ENCODE results near the gene CPNE4. TPM values are rescaled to one million over a fixed set of nuclear protein-coding genes. Genes with fewer than 3 reads are reported as not detected.

Gene CPNE4
- total and polyA plus RNA-seq, 4 donors: 0.02 to 1.6 (median 0.29) TPM

DNA sequence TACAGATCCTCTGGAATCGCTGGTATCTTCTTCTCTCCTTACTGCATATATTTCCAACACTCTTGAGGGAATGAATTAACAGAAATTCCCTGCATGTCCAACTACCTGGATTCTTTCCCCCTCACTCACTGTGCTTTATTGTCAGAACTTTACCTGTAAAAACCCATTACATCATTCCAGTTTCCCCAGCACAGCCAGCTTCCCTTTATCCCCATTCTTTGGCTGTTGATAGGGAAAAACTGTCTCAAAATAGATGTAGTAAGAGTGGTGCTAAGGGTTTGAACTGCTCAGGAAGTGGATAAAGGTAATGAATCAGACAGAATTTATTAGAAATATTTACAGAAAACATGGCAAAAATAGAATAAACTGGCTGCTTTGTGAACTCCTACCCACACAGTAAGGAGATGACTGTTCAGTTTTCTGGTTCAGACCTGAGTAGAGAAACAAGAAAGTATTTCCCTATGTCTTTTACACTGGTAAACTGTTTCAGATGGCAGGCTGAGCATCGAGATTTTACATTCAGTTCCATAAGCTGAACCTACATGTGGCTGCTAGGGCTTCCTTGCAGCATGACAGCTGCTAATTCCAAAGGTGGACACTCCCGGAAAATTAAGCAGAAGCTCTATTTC, 188.4 kb downstream of the CPNE4 start:
- WGBS, 2 donors: 82 to 86% methylated on average over 3 of the region's 3 CpGs
- TF ChIP-seq, protein P1, sequence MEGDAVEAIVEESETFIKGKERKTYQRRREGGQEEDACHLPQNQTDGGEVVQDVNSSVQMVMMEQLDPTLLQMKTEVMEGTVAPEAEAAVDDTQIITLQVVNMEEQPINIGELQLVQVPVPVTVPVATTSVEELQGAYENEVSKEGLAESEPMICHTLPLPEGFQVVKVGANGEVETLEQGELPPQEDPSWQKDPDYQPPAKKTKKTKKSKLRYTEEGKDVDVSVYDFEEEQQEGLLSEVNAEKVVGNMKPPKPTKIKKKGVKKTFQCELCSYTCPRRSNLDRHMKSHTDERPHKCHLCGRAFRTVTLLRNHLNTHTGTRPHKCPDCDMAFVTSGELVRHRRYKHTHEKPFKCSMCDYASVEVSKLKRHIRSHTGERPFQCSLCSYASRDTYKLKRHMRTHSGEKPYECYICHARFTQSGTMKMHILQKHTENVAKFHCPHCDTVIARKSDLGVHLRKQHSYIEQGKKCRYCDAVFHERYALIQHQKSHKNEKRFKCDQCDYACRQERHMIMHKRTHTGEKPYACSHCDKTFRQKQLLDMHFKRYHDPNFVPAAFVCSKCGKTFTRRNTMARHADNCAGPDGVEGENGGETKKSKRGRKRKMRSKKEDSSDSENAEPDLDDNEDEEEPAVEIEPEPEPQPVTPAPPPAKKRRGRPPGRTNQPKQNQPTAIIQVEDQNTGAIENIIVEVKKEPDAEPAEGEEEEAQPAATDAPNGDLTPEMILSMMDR (IDR thresholded peaks at IDR 0.05; ENCODE audit: control extremely low read depth, extremely low read depth): no peak
- H3K4me1 ChIP-seq (ENCODE audit: control insufficient read depth in 5 of 5, insufficient read depth in 5 of 5, low read length in 5 of 5): no peaks in the 10 kb centered on the region
- H3K27ac ChIP-seq (ENCODE audit: low read depth in 1 of 2, low read length in 1 of 2): no peak overlapping the region
- no peak overlapping the region for H3K9ac ChIP-seq (ENCODE audit: insufficient read depth in 1 of 2, low read length in 2 of 2)
- H3K4me3 ChIP-seq: no peak overlapping the region
- H3K27me3 ChIP-seq (ENCODE audit: control insufficient read depth in 3 of 3, insufficient read depth in 3 of 3, low read length in 2 of 3): no peaks in the 10 kb centered on the region
- ATAC-seq (ENCODE audit: insufficient read depth, low FRiP score) (no peak), DNase-seq (no peak)
- peaks cover 0 to 2% (median 0%) of the 10 kb centered on the region in 4 donors for H3K9me3 ChIP-seq (ENCODE audit: control insufficient read depth in 4 of 4, insufficient read depth in 3 of 4, low read length in 3 of 4)
- no peaks in the 10 kb centered on the region for H3K36me3 ChIP-seq (ENCODE audit: control insufficient read depth in 4 of 4, insufficient read depth in 4 of 4, low read length in 4 of 4)

DNA sequence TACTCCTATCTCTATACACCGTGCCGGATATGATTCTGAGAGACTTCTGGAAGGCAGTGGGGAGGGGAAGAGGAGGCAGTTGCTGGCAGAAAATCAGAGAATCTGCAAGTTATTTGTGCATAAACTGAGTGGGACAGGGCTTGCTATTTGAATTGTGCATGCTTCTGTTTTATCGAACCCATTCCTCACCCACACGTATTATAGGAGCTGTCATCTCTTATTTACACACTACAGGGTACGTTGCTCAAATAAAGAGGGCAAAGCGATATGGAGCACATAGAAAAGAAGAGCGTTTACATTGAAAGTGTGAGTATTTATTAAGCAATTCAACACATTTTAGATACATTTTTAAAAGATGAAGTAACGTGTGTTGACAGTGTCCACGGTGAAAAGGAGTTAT, 191.6 kb downstream of the CPNE4 start:
- H3K4me3 ChIP-seq: no peak overlapping the region
- H3K36me3 ChIP-seq (ENCODE audit: control insufficient read depth in 4 of 4, insufficient read depth in 4 of 4, low read length in 4 of 4): no peaks in the 10 kb centered on the region
- H3K4me1 ChIP-seq (ENCODE audit: control insufficient read depth in 5 of 5, insufficient read depth in 5 of 5, low read length in 5 of 5): peaks cover 0 to 5% (median 0%) of the 10 kb centered on the region in 5 donors
- DNase-seq (peak in 2 of 3 donors; percentile 4 to 7), ATAC-seq (ENCODE audit: insufficient read depth, low FRiP score) (no peak)
- peaks cover 0 to 2% (median 0%) of the 10 kb centered on the region in 4 donors for H3K9me3 ChIP-seq (ENCODE audit: control insufficient read depth in 4 of 4, insufficient read depth in 3 of 4, low read length in 3 of 4)
- H3K27me3 ChIP-seq (ENCODE audit: control insufficient read depth in 3 of 3, insufficient read depth in 3 of 3, low read length in 2 of 3): no peaks in the 10 kb centered on the region
- TF ChIP-seq, protein P1 (IDR thresholded peaks at IDR 0.05; ENCODE audit: control extremely low read depth, extremely low read depth): no peak
- 60 to 84% methylated on average over 9 of the region's 9 CpGs for WGBS, 2 donors
- H3K9ac ChIP-seq (ENCODE audit: insufficient read depth in 1 of 2, low read length in 2 of 2): no peak overlapping the region
- H3K27ac ChIP-seq (ENCODE audit: low read depth in 1 of 2, low read length in 1 of 2): no peak overlapping the region

DNA sequence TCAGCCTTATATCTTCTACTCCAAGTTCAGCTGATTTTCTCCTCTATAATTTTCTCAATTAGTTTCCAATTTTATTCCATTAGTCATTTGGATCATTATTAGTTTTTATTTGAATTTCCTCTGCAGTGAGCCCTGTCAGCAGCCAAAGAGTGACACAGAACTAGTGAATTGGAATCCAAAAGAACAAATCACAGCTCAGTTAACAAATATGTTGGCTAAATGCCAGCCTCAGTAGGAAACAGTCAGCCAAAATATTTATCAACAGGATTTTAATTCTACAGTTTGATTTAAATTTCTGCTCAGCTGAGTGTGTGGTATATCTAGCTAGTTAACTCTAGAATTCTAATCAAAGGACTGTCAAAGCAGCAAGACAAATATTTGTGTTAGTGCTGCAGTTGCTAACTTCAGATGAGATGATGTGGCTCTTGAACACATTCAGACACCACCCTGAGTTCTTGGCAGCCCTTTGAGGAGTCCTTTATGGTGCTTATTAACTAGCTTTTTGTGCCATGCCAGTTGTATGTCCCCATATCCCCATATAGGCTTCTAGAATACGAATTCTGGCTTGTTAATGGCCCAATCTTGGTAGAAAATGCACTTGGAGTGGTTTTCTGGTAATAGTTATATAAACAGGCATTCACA, 194.5 kb downstream of the CPNE4 start:
- WGBS, 2 donors: 38 to 58% methylated on average over 1 of the region's 1 CpG
- no peaks in the 10 kb centered on the region for H3K36me3 ChIP-seq (ENCODE audit: control insufficient read depth in 4 of 4, insufficient read depth in 4 of 4, low read length in 4 of 4)
- H3K27me3 ChIP-seq (ENCODE audit: control insufficient read depth in 3 of 3, insufficient read depth in 3 of 3, low read length in 2 of 3): no peaks in the 10 kb centered on the region
- peaks cover 0 to 5% (median 0%) of the 10 kb centered on the region in 5 donors for H3K4me1 ChIP-seq (ENCODE audit: control insufficient read depth in 5 of 5, insufficient read depth in 5 of 5, low read length in 5 of 5)
- no peak overlapping the region for H3K27ac ChIP-seq (ENCODE audit: low read depth in 1 of 2, low read length in 1 of 2)
- no peak for ATAC-seq (ENCODE audit: insufficient read depth, low FRiP score)
- no peak overlapping the region for H3K9ac ChIP-seq (ENCODE audit: insufficient read depth in 1 of 2, low read length in 2 of 2)
- TF ChIP-seq, protein P1 (IDR thresholded peaks at IDR 0.05; ENCODE audit: control extremely low read depth, extremely low read depth): no peak
- no peak overlapping the region for H3K4me3 ChIP-seq
- no peak for DNase-seq
- peaks cover 0 to 2% (median 0%) of the 10 kb centered on the region in 4 donors for H3K9me3 ChIP-seq (ENCODE audit: control insufficient read depth in 4 of 4, insufficient read depth in 3 of 4, low read length in 3 of 4)

Measured in lung (tissue), 12 donors.